Neural cell (in vitro differentiated cells): ENCODE data around the gene CACNA1F. TPM values are rescaled to one million over a fixed set of nuclear protein-coding genes. Genes with fewer than 3 reads are reported as not detected.

Source experiments
- H2AFZ ChIP-seq: fragments of 200-600, 300-800 bp; sonication (generic), shearing (Covaris generic); 2 replicates; pipeline ENCODE4 v1.6.0; 2014; ENCODE audit warnings: low read depth, mild to moderate bottlenecking, antibody characterized with exemption, low read length, moderate library complexity
- H3F3A ChIP-seq: fragments of 200-600 bp; shearing (Covaris generic); 2 replicates; pipeline ENCODE4 v1.6.1; 2016; ENCODE audit warnings: mild to moderate bottlenecking, moderate library complexity, mixed read lengths, antibody characterized with exemption, low read length; ENCODE audit not compliant: insufficient read depth, poor library complexity, severe bottlenecking
- H3K27ac ChIP-seq: fragments of 200-600, 300-800 bp; sonication (generic), shearing (Covaris generic); 2 replicates; pipeline ENCODE4 v1.5.1; 2014; ENCODE audit warnings: mild to moderate bottlenecking, low read length, moderate library complexity
- H3K27me3 ChIP-seq: fragments of 300-800, 200-600 bp; sonication (generic), shearing (Covaris generic); 2 replicates; pipeline ENCODE4 v1.6.0; 2014; ENCODE audit warnings: mild to moderate bottlenecking, low read depth, low read length, moderate library complexity; ENCODE audit not compliant: insufficient read depth
- H3K36me3 ChIP-seq: fragments of 300-800, 200-600 bp; sonication (generic), shearing (Covaris generic); 2 replicates; pipeline ENCODE4 v1.5.1; 2014; ENCODE audit warnings: mild to moderate bottlenecking, antibody characterized with exemption, low read length, moderate library complexity; ENCODE audit not compliant: insufficient read depth
- H3K4me2 ChIP-seq: fragments of 300-800, 200-600 bp; sonication (generic), shearing (Covaris generic); 2 replicates; pipeline ENCODE4 v1.6.0; 2014; ENCODE audit warnings: mild to moderate bottlenecking, low read length
- H3K4me3 ChIP-seq: fragments of 300-800, 200-600 bp; sonication (generic), shearing (Covaris generic); 2 replicates; pipeline ENCODE4 v1.5.1; 2014; ENCODE audit warnings: mild to moderate bottlenecking, low read length, moderate library complexity
- H3K79me2 ChIP-seq: fragments of 200-600 bp; shearing (Covaris generic); replicated peaks from 2 replicates; pipeline ENCODE4 v1.6.0; 2014; ENCODE audit warnings: mild to moderate bottlenecking, low read length, moderate library complexity; ENCODE audit not compliant: insufficient read depth
- H3K9ac ChIP-seq: fragments of 300-800, 200-600 bp; sonication (generic), shearing (Covaris generic); 2 replicates; pipeline ENCODE4 v1.6.1; 2016; ENCODE audit warnings: mild to moderate bottlenecking, low read length, mixed read lengths
- H3K9me2 ChIP-seq: fragments of 200-600 bp; shearing (Covaris generic); 2 replicates; pipeline ENCODE4 v1.6.1; 2016; ENCODE audit warnings: mild to moderate bottlenecking, low read length, mixed read lengths; ENCODE audit not compliant: insufficient read depth
- H3K9me3 ChIP-seq: fragments of 200-600, 300-800 bp; sonication (generic), shearing (Covaris generic); 2 replicates; pipeline ENCODE4 v1.6.1; 2016; ENCODE audit warnings: mild to moderate bottlenecking, mixed run types, low read length, moderate library complexity, mixed read lengths
- H4K20me1 ChIP-seq: fragments of 200-600 bp; shearing (Covaris generic); 2 replicates; pipeline ENCODE4 v1.6.1; 2016; ENCODE audit warnings: mild to moderate bottlenecking, mixed run types; ENCODE audit not compliant: insufficient read depth
- CTCF ChIP-seq: fragments of 450-650 bp; IDR thresholded peaks from 2 replicates; pipeline ENCODE4 v1.5.1; 2014; ENCODE audit warnings: antibody characterized with exemption, mild to moderate bottlenecking, moderate library complexity; ENCODE audit not compliant: poor library complexity, severe bottlenecking
- EP300 ChIP-seq: fragments of 450-650 bp; conservative IDR thresholded peaks from 2 replicates; pipeline ENCODE4 v1.6.1; 2014; ENCODE audit warnings: antibody characterized with exemption, mild to moderate bottlenecking, moderate library complexity; ENCODE audit not compliant: poor library complexity, severe bottlenecking
- EZH2 ChIP-seq: fragments of 200-600, 300-800 bp; shearing (Covaris generic), sonication (generic); IDR thresholded peaks from 2 replicates; pipeline ENCODE4 v1.6.1; 2014; ENCODE audit warnings: antibody characterized with exemption, low read length, borderline replicate concordance, mild to moderate bottlenecking; ENCODE audit not compliant: insufficient read depth, poor library complexity, severe bottlenecking
- MXI1 ChIP-seq: fragments of 450-650 bp; conservative IDR thresholded peaks from 2 replicates; pipeline ENCODE4 v1.6.1; 2014; ENCODE audit warnings: antibody characterized with exemption, mild to moderate bottlenecking; ENCODE audit not compliant: poor library complexity, severe bottlenecking
- POLR2AphosphoS5 ChIP-seq: IDR thresholded peaks from 2 replicates; pipeline ENCODE4 v1.6.1; 2012
- RAD21 ChIP-seq: fragments of 450-650 bp; conservative IDR thresholded peaks from 2 replicates; pipeline ENCODE4 v1.6.1; 2014; ENCODE audit warnings: antibody characterized with exemption, mild to moderate bottlenecking, moderate library complexity
- REST ChIP-seq: IDR thresholded peaks from 2 replicates; pipeline ENCODE4 v1.6.1; 2012; ENCODE audit warnings: borderline replicate concordance
- SMC3 ChIP-seq: fragments of 450-650 bp; conservative IDR thresholded peaks from 2 replicates; pipeline ENCODE4 v1.6.1; 2014; ENCODE audit warnings: antibody characterized with exemption, mild to moderate bottlenecking, moderate library complexity; ENCODE audit not compliant: poor library complexity
- TAF1 ChIP-seq: IDR thresholded peaks from 2 replicates; pipeline ENCODE4 v1.6.1; 2012; ENCODE audit warnings: low read depth
- polyA plus RNA-seq: library from polyadenylated mRNA; depleted of rRNA; stranded (reverse); fragments of >200 nt; gene quantifications from 2 replicates; pipeline ENCODE4 v1.2.3, GENCODE V29; 2014

Gene CACNA1F
- polyA plus RNA-seq, 1 donor from 2014 or later: not detected

DNA sequence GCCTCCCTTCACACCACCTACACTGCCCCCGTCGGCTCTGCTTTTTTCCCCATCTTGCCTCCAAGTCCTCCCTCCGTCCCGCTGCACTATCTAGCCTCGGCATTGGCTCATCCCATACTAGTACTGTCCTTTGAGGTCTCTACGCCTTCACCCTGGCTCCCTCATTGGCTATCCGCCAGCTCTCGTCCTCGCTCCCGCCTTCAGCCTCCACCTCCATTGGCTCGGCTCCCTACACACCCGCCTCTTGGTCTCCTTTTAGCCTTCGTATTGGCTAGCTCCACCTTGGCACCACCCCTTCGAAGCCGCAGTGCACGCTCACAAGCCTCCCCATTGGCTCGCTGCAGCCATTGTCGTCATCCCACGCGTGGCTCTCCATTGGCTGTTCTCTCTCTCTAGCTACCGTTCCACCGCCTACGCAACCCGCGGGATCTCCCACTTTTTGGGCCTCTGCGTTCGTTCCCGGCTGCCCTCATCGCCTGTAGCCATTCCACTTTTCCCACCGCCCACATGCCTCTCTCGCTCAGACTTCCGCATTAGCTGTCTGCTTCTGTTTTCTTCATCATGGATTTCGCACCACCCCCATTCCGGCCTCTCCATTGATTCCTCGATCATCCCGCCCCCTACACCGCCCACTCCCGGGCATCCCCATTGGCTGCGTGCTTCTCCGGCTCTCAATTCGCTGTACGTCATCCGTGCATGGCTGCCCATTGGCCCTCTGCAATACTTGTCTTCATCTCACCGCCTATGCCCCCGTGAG, 36.0 kb upstream of the CACNA1F start:
- H3K79me2 ChIP-seq: peaks cover 6% of the 10 kb centered on the region
- H4K20me1 ChIP-seq: no peaks in the 10 kb centered on the region
- no peaks in the 10 kb centered on the region for H3K27me3 ChIP-seq
- H3K36me3 ChIP-seq: no peaks in the 10 kb centered on the region
- H3K4me3 ChIP-seq: peak overlapping the region; percentile 69
- peak overlapping the region; percentile 98 for H3K27ac ChIP-seq
- H2AFZ ChIP-seq: peak overlapping the region; percentile 56
- no peaks in the 10 kb centered on the region for H3K9me3 ChIP-seq
- no peaks in the 10 kb centered on the region for H3F3A ChIP-seq
- no peak overlapping the region for H3K4me2 ChIP-seq
- H3K9me2 ChIP-seq: no peaks in the 10 kb centered on the region
- H3K9ac ChIP-seq: peak overlapping the region; percentile 87
- TF ChIP-seq CTCF (peak; percentile 26), RAD21 (no peak), SMC3 (no peak), TAF1 (peak; percentile 47), EZH2 (no peak), POLR2AphosphoS5 (peak; percentile 69), MXI1 (no peak), REST (peak; percentile 17), EP300 (peak; percentile 36)

DNA sequence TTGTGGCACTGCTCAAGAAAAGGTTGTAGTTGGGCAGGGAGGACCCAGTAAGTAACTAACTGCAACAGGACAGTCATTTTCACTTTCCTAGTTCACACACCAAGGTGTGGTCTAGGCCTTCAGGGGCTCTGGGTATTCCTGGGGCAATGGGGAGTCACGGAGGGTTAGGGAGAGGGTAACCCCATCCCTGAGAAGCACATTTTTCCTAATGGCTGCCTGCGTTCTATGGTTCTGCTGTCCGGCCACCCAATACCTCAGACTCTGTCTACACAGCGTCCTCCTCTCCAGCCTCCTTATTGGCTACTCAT, 35.5 kb upstream of the CACNA1F start:
- Histone ChIP-seq H3K4me3 (peak overlapping the region; percentile 69), H2AFZ (peak overlapping the region; percentile 56)

More for the DNA sequence above, 35.5 kb upstream of the CACNA1F start:
- H3F3A ChIP-seq: no peaks in the 10 kb centered on the region
- peak overlapping the region; percentile 74 for H3K9ac ChIP-seq
- H3K4me2 ChIP-seq: no peak overlapping the region
- no peaks in the 10 kb centered on the region for H3K27me3 ChIP-seq
- H3K9me3 ChIP-seq: no peaks in the 10 kb centered on the region
- peaks cover 6% of the 10 kb centered on the region for H3K79me2 ChIP-seq
- peak overlapping the region; percentile 89 for H3K27ac ChIP-seq
- H3K9me2 ChIP-seq: no peaks in the 10 kb centered on the region
- no peaks in the 10 kb centered on the region for H3K36me3 ChIP-seq
- TF ChIP-seq POLR2AphosphoS5 (no peak), EP300 (no peak), EZH2 (no peak), CTCF (no peak), RAD21 (no peak), REST (no peak), MXI1 (no peak), TAF1 (no peak), SMC3 (no peak)
- H4K20me1 ChIP-seq: no peaks in the 10 kb centered on the region
